ENCODE measurements around the gene TP53RK.
A peak's percentile ranks its signal among the peaks of the same experiment; 100 is the strongest.

TP53RK gene

GRCh38 chr20:46657137-46657536 lies 32.1 kb downstream of the TP53RK start:
- no peak overlapping the region for H3K27ac ChIP-seq (ENCODE audit: low read depth, low read length)
- no peaks in the 10 kb centered on the region for H3K36me3 ChIP-seq (ENCODE audit: control insufficient read depth, insufficient read depth, low read length)

GRCh38 chr20:46652699-46653098 lies 36.5 kb downstream of the TP53RK start:
- H3K27ac ChIP-seq (ENCODE audit: low read depth, low read length): no peak overlapping the region
- no peaks in the 10 kb centered on the region for H3K36me3 ChIP-seq (ENCODE audit: control insufficient read depth, insufficient read depth, low read length)
- no peak overlapping the region for H3K4me3 ChIP-seq (ENCODE audit: low read depth, low read length)
- no peaks in the 10 kb centered on the region for H3K9me3 ChIP-seq (ENCODE audit: control insufficient read depth, insufficient read depth, low read depth, low read length)
- no peak overlapping the region for H3K9ac ChIP-seq (ENCODE audit: low read length)
- peaks cover 3% of the 10 kb centered on the region; the same call in 1 of the 2 replicates for H3K4me1 ChIP-seq (ENCODE audit: control insufficient read depth, insufficient read depth, low read length)
- H3K27me3 ChIP-seq (ENCODE audit: control insufficient read depth, insufficient read depth, low read length): peaks cover 47% of the 10 kb centered on the region

More at GRCh38 chr20:46657137-46657536, 32.1 kb downstream of the TP53RK start:
- no peaks in the 10 kb centered on the region; the same call in 1 of the 2 replicates for H3K4me1 ChIP-seq (ENCODE audit: control insufficient read depth, insufficient read depth, low read length)
- no peak overlapping the region for H3K4me3 ChIP-seq (ENCODE audit: low read depth, low read length)
- H3K9me3 ChIP-seq (ENCODE audit: control insufficient read depth, insufficient read depth, low read depth, low read length): peaks cover 9% of the 10 kb centered on the region; the same call in 1 of the 2 replicates
- peaks cover 4% of the 10 kb centered on the region for H3K27me3 ChIP-seq (ENCODE audit: control insufficient read depth, insufficient read depth, low read length)
- no peak overlapping the region for H3K9ac ChIP-seq (ENCODE audit: low read length)

- H3K9me3 ChIP-seq (ENCODE audit: control insufficient read depth, insufficient read depth, low read depth, low read length): no peaks in the 10 kb centered on the region
- H3K36me3 ChIP-seq (ENCODE audit: control insufficient read depth, insufficient read depth, low read length): no peaks in the 10 kb centered on the region
- no peak within 1 kb of the TSS for H3K9ac ChIP-seq (ENCODE audit: low read length)
- H3K4me3 ChIP-seq (ENCODE audit: low read depth, low read length): peak within 1 kb of the TSS; percentile 54
- H3K4me1 ChIP-seq (ENCODE audit: control insufficient read depth, insufficient read depth, low read length): peaks cover 3% of the 10 kb centered on the region; the same call in 1 of the 2 replicates
- peaks cover 56% of the 10 kb centered on the region for H3K27me3 ChIP-seq (ENCODE audit: control insufficient read depth, insufficient read depth, low read length)
- H3K27ac ChIP-seq (ENCODE audit: low read depth, low read length): no peak within 1 kb of the TSS
Observed at GRCh38 chr20:46651091-46651962, 37.9 kb downstream of the TP53RK start, which contains the start of gene SLC13A3. TSS of gene SLC13A3 (minus strand) at chr20:46651459. CDS start at chr20:46651421, 38 bp downstream.

- peaks cover 3% of the 10 kb centered on the region; the same call in 1 of the 2 replicates for H3K4me1 ChIP-seq (ENCODE audit: control insufficient read depth, insufficient read depth, low read length)
- H3K36me3 ChIP-seq (ENCODE audit: control insufficient read depth, insufficient read depth, low read length): no peaks in the 10 kb centered on the region
- peaks cover 56% of the 10 kb centered on the region for H3K27me3 ChIP-seq (ENCODE audit: control insufficient read depth, insufficient read depth, low read length)
- no peak overlapping the region for H3K9ac ChIP-seq (ENCODE audit: low read length)
- peak overlapping the region; percentile 54 for H3K4me3 ChIP-seq (ENCODE audit: low read depth, low read length)
- H3K27ac ChIP-seq (ENCODE audit: low read depth, low read length): no peak overlapping the region
- H3K9me3 ChIP-seq (ENCODE audit: control insufficient read depth, insufficient read depth, low read depth, low read length): no peaks in the 10 kb centered on the region
Observed at GRCh38 chr20:46650575-46651090, 38.6 kb downstream of the TP53RK start.

- H3K4me3 ChIP-seq (ENCODE audit: low read depth, low read length): no peak overlapping the region
- H3K4me1 ChIP-seq (ENCODE audit: control insufficient read depth, insufficient read depth, low read length): peaks cover 3% of the 10 kb centered on the region; the same call in 1 of the 2 replicates
- no peaks in the 10 kb centered on the region for H3K36me3 ChIP-seq (ENCODE audit: control insufficient read depth, insufficient read depth, low read length)
- H3K27ac ChIP-seq (ENCODE audit: low read depth, low read length): no peak overlapping the region
- no peak overlapping the region for H3K9ac ChIP-seq (ENCODE audit: low read length)
- H3K27me3 ChIP-seq (ENCODE audit: control insufficient read depth, insufficient read depth, low read length): peaks cover 56% of the 10 kb centered on the region
- no peaks in the 10 kb centered on the region for H3K9me3 ChIP-seq (ENCODE audit: control insufficient read depth, insufficient read depth, low read depth, low read length)
Observed at GRCh38 chr20:46649965-46650542, 39.2 kb downstream of the TP53RK start.

GRCh38 chr20:46649650-46649949 lies 39.6 kb downstream of the TP53RK start:
- H3K27ac ChIP-seq (ENCODE audit: low read depth, low read length): no peak overlapping the region
- no peaks in the 10 kb centered on the region for H3K9me3 ChIP-seq (ENCODE audit: control insufficient read depth, insufficient read depth, low read depth, low read length)
- peaks cover 56% of the 10 kb centered on the region for H3K27me3 ChIP-seq (ENCODE audit: control insufficient read depth, insufficient read depth, low read length)
- H3K4me1 ChIP-seq (ENCODE audit: control insufficient read depth, insufficient read depth, low read length): peaks cover 3% of the 10 kb centered on the region; the same call in 1 of the 2 replicates
- no peak overlapping the region for H3K9ac ChIP-seq (ENCODE audit: low read length)
- H3K4me3 ChIP-seq (ENCODE audit: low read depth, low read length): no peak overlapping the region
- H3K36me3 ChIP-seq (ENCODE audit: control insufficient read depth, insufficient read depth, low read length): no peaks in the 10 kb centered on the region

GRCh38 chr20:46648903-46649649 lies 40.2 kb downstream of the TP53RK start:
- H3K4me1 ChIP-seq (ENCODE audit: control insufficient read depth, insufficient read depth, low read length): peaks cover 3% of the 10 kb centered on the region; the same call in 1 of the 2 replicates
- H3K4me3 ChIP-seq (ENCODE audit: low read depth, low read length): no peak overlapping the region
- no peaks in the 10 kb centered on the region for H3K9me3 ChIP-seq (ENCODE audit: control insufficient read depth, insufficient read depth, low read depth, low read length)
- no peak overlapping the region for H3K27ac ChIP-seq (ENCODE audit: low read depth, low read length)
- no peak overlapping the region for H3K9ac ChIP-seq (ENCODE audit: low read length)
- peaks cover 56% of the 10 kb centered on the region for H3K27me3 ChIP-seq (ENCODE audit: control insufficient read depth, insufficient read depth, low read length)
- no peaks in the 10 kb centered on the region for H3K36me3 ChIP-seq (ENCODE audit: control insufficient read depth, insufficient read depth, low read length)

GRCh38 chr20:46647469-46647868 lies 41.8 kb downstream of the TP53RK start:
- Histone ChIP-seq H3K4me1 (ENCODE audit: control insufficient read depth, insufficient read depth, low read length) (peaks cover 3% of the 10 kb centered on the region; the same call in 1 of the 2 replicates), H3K27me3 (ENCODE audit: control insufficient read depth, insufficient read depth, low read length) (peaks cover 53% of the 10 kb centered on the region), H3K36me3 (ENCODE audit: control insufficient read depth, insufficient read depth, low read length) (no peaks in the 10 kb centered on the region), H3K4me3 (ENCODE audit: low read depth, low read length) (no peak overlapping the region), H3K27ac (ENCODE audit: low read depth, low read length) (no peak overlapping the region), H3K9ac (ENCODE audit: low read length) (no peak overlapping the region), H3K9me3 (ENCODE audit: control insufficient read depth, insufficient read depth, low read depth, low read length) (no peaks in the 10 kb centered on the region)

- no peaks in the 10 kb centered on the region for H3K9me3 ChIP-seq (ENCODE audit: control insufficient read depth, insufficient read depth, low read depth, low read length)
- peaks cover 3% of the 10 kb centered on the region; the same call in 1 of the 2 replicates for H3K4me1 ChIP-seq (ENCODE audit: control insufficient read depth, insufficient read depth, low read length)
- no peak overlapping the region for H3K4me3 ChIP-seq (ENCODE audit: low read depth, low read length)
- peaks cover 48% of the 10 kb centered on the region for H3K27me3 ChIP-seq (ENCODE audit: control insufficient read depth, insufficient read depth, low read length)
- H3K9ac ChIP-seq (ENCODE audit: low read length): no peak overlapping the region
- H3K36me3 ChIP-seq (ENCODE audit: control insufficient read depth, insufficient read depth, low read length): no peaks in the 10 kb centered on the region
- H3K27ac ChIP-seq (ENCODE audit: low read depth, low read length): no peak overlapping the region
Observed at GRCh38 chr20:46646659-46647380, 42.4 kb downstream of the TP53RK start.

GRCh38 chr20:46646122-46646521 lies 43.1 kb downstream of the TP53RK start:
- H3K4me1 ChIP-seq (ENCODE audit: control insufficient read depth, insufficient read depth, low read length): peaks cover 3% of the 10 kb centered on the region; the same call in 1 of the 2 replicates
- H3K36me3 ChIP-seq (ENCODE audit: control insufficient read depth, insufficient read depth, low read length): no peaks in the 10 kb centered on the region
- no peak overlapping the region for H3K27ac ChIP-seq (ENCODE audit: low read depth, low read length)
- peaks cover 41% of the 10 kb centered on the region for H3K27me3 ChIP-seq (ENCODE audit: control insufficient read depth, insufficient read depth, low read length)
- no peak overlapping the region for H3K4me3 ChIP-seq (ENCODE audit: low read depth, low read length)
- H3K9ac ChIP-seq (ENCODE audit: low read length): no peak overlapping the region
- no peaks in the 10 kb centered on the region for H3K9me3 ChIP-seq (ENCODE audit: control insufficient read depth, insufficient read depth, low read depth, low read length)
